Fibroblast of upper back skin (primary cell): ENCODE results near the gene SPACA9.

Experiments
- DNase-seq: peaks from one replicate; pipeline ENCODE4 v3.0.0-alpha.2; 2013

Gene SPACA9

DNA sequence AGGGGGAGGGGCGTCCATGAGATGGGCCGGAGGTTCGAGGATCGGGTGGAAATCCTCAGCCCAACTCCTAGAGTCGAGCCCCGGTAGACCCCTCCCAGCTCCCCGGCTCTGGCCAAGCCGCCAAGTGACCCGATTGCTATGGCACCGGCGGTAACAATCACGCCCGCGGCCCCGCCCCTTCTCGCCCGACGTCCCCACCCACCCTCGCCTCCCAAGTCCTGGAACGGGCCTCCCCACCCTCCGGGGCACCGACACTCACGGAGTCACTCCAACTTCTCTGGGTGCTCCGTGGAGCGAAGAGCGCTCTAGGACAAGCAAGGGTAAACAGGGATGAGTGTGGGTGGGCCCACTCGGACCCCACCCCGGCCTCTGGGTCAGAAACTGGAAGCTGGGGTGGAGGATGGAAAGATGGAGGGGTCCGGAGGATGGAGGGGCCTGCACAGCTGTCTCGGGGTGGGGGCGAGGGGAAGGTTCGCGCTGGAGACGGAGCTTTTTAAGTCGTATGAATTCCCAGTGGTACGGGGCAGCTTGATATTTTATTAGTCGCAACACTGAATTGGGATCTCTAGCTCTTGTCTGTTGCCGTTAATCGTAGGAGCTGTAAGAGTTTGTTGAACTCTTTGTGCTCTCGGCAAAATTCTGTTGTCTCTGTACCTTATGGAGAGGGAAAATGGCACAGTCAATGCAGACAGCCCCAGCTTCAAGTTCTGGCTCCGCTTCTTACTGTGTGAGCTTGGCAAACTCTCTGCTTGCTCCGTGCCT, at the start of gene SPACA9:
TSS of gene SPACA9 (plus strand) at position 204 of the 762 bp plus-strand sequence. CDS start 5,050 bp downstream, outside the sequence.
- peak; percentile 44 for DNase-seq

DNA sequence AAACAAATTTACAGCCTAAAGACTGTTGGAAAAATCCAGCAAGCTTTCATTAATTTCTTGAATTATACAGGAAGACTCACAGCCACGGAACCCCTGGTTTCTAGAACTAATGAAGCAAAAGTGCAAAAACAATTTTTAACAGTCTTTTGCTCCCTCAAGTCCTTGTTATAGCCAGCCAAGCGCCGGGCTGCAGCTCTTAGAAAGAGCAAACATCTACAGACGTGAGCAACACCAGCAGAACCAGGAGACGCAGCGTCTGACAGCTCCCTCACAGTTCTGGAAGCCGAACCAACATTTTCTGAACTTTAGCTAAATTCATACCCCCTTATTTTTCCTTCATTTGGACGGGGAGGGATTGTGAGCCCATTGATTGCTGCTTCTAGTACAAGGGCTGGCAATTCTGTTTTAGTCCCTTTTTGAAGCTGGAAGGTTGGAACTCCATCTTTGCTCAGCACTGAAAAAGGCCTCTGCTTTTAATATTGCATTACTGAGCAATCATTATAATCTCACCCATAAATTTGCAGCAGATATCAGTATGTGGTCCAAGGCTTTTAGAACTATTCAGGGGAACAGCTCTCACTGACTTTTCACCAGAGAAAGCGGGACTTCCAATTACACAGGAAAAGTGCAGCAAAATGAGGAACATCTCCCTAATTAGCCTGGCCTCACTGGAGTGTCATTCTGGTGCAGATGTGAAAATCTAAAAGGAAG, 46.4 kb upstream of the SPACA9 start:
- no peak for DNase-seq

DNA sequence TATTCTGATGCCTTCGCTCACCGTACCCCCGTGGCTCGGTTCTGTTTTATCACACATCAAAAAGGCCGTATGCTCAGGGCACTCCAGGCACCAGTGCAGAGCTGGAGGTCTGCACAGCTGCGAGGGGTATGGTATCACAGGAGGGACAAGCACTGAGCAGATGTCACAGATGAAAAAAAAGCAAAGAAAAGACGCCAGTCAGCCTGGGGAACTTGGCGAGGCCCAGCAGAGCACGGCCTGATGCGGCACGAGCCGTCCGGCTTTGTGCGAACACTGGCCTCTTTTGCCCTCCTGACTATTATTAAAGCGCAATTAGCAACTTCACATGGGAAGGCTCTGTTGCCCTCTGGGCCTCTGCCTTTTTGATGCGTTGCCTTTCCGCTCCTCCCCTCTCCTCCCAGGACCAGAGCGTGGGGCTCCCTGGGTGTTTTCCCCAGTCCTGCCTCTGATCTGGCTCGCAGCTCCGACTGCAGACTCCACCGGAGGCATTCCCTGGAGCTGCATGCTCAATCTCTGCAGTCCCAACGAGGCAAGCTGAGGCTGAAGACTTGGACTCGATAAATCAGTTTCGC, 45.1 kb upstream of the SPACA9 start:
- DNase-seq = no peak

DNA sequence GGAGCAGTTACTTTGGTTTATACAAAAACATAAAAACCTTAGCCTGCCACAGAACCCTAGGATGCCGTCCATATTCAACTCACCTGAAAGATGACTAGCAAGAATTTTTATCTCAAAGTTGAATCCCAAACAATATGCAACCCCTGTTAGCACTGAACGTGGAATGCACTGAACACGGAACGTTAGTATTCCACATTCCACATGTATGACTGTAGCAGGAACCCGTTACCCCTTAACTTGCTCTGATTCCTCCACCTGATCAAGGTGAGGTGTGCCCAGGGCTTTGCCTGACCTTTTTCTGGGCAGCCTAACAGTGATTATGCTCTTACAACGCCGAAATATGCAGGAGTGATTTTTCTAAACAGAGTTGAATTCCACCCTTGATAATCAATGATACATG, 44.4 kb upstream of the SPACA9 start:
- DNase-seq = no peak

DNA sequence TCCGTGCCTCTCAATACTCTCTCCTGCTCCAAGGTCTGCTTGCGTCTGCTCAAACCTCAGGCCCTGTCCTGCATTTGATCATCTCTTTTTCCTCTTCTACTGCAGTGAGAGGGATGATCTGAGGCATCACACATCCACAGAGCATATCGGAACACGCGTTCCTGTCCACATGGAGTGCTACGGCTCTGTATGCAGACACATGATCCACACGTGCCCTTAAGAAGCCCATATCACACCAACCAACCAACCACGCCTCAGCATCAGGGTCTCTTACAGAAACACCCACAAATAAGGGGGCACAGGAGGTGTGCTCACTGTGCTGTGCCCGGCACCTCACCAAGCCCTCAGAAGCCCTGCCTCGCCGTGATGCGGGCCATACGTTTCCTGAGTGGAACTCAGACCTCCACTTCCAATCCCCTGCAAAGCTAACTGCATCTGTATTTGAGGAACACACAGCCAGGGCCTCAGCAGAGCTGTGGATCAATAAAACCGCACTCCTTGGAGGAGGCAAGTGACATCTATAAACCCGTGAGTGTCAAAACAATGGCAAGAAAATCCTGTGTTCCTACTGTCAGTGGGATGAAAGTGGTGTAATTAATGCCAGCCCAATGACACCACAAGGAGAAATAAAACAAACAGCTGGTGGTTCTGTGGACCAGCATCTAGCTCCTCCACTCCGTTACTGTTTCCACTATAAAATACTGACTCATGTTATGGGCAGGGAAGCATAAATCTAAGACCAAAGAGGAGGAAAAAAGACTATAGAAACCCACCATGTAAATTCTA, 41.0 kb upstream of the SPACA9 start:
- no peak for DNase-seq

DNA sequence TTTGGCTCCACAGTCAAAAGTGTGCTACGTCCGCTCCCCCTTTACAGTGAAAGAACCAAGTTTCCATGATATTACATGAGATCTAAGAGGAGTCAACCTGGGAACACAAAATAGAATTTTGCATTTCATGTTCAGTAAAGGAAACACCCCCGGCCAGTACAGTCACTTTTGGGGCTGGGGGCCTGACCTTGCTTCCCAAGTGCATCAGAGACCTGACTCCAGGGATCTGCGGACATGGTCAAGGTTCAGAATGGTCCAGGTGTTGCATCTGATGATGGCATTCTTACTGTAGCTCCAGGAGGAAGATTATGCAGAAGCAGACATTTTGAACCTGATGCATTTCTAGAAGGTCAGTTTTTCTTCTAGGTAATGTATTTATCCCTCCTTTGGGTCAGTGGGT, 40.4 kb upstream of the SPACA9 start:
- no peak for DNase-seq

DNA sequence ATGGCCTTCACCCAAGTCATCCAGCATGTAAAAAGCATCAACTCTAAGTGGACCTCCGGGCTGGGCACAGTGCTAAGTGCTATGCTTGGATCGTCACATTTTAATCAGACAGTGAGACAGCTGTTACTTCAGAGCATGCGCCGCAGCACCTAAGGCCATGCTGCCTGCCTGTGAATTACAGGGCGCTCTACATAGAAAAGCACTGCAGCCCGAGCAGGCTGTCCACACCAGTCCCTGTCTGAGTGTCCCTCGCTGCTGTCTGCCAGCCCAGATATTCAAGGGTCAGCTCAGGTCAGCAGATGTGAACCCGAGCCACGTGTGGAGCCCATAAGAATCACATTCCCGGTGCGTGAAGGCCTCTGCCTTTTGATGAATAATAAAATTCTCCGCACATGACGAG, 37.7 kb upstream of the SPACA9 start:
- DNase-seq = no peak

DNA sequence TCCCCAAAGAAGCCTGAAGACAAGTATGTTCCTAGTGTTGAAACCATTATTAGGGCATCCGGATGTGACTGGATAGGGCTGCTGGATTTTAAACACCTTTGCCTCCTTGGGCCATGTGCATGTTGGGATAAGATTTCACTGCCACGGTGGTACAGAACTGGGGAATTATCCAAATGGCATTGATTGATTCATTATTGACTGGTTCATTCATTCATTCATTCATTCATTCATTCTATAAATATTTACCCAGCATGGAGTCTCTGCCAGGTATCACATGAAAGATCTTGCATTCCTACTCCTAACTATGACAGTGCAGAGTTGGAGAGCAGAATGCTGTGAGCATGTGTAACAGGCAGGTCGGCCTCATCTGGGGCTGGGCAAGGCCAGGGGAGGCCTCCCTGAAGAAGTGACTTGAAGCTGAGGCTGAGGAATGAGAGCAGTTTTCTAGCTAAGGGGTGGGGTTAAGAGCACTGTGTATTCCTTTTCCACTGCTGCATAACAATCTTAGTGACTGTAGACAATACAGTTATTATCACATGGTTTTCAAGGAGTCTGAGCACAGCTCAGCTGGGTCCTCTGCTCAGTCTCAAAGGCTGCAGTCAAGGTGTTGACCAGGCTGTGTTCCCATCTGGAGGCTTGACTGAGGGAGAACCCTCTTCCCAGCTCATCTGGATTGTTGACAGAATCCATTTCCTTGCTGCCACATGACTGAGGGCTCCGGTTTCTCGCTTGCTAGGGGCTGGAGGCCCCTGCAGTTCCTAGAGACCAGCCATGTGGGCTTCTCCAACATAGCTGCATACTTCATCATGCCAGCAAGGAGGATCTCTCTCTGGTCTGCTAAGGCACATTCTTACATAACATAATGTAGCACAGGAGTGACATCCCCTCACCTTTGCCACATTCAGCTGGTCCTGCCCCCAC, 36.3 kb upstream of the SPACA9 start:
- no peak for DNase-seq

DNA sequence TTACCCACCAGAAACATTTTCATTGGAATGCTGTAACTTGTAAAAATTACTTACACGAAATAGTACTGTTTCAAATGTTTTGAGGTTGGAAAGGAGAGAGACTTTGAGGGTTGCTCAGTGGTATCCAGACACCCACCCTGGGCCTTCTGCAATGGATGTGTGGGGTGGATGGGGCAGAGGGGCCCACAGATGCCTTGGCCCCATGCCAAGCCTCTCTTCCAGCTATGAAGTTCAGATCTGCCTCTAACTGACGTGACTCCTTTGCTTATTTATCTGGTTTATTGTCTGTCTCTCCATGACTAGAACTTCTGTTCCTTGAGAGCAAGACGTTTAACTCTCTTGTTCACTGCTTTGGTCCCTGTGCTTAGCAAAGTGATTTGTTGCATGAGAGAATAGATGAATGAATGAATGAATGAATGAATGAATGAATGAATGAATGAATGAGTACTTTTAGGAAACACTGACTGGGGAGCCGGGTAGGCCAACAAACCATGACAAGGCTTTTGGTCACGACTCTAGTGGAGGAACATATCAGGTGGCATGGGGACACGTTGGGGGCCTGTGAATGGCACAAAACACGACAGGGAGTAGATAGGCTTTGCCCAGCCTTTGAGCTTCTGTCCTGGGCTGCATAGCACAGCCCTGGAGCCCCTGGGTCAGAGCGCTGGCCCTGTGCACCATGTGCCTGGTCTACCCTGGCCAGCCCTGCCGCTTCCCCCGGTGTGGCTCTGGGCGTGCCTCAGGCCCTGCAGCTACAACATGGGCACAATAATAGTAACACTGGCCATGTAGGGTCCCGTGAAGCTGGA, 32.4 kb upstream of the SPACA9 start:
- DNase-seq = no peak

DNA sequence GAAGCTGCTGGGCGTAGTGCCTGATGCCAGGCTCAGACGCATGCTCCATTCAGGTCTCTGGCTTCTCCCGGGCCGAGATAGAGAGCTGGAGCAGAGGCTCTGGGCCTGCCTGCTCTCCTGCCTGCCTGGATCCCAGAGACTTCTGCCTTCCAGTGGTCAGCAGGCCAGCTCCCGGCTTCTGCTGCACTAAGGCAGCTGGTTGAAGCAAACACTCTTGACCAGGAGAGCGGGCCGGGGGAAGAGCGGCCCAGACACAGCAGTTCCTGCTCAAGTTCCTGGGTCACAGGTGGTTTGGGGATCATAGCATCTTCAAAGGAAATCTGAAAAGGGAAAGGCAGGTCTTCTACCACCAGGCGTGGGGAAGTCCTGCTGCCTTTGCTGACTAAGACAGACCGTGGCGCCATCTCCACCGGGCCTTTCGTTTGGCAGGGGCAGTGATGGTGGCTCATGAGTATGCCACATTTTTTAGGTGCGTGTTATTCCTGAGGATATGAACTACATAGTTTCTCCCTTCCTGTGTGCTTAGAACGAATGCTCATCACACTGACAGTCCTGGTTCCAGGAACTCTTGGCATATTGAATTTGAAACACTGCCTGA, 31.7 kb upstream of the SPACA9 start:
- no peak for DNase-seq

DNA sequence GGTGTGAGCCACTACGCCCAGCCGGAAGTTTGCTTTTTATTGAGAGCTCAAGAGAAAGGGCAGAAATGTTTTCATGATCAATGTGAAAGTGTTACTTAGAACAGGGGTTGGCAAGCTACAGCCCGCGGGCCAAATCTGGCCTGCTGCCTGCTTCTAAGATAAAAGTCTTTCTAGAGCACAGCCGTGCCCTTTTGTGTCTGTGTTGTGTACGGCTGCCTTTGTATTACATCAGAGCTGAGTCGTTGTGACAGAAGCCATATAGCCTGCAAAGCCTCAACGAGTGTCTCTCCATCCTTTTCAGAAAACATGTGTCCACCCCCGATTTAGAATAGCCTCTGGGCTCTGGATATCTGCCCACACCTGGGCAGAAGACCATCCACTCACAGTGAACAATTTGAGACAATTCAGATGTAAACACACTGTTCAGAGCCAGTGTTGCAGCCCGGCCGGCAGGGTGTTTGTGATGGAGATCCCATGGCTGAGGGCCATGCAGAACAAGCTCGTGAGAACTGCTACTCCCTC, 29.5 kb upstream of the SPACA9 start:
- no peak for DNase-seq

DNA sequence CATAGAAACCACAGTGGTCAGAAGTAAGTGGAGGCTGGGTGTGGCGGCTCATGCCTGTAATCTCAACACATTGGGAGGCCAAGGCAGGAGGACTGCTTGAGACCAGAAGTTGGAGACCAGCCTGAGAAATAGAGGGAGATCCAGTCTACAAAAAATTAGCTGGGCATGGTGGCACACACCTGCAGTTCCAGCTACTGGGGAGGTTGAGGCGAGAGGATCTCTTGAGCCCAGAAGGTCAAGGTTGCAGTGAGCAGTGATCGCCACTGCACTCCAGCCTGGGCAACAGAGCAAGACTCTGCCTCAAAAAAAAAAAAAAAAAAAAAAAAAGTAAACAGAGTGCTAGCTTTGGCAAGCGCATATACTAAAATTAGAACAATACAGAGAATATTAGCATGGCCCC, 25.2 kb upstream of the SPACA9 start:
- no peak for DNase-seq

DNA sequence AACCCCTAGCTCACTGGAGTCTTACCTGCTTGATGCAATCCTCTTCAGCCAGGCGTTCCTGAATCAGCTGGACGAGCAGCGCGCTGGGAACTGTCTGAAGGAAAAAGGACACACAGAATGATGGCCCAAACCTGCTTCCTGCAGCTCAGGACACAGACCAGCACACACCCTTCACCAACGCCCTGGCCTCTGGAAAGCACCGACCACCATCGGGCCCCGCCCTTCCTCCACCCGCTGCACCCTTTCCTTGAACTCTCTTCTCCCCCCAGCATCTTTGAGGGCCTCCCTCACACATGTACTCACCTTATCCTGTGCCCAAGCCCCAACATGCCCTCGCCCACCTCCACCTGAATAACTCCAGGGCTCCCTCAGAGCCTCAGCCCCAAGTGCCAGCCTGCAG, 23.9 kb upstream of the SPACA9 start:
- no peak for DNase-seq

DNA sequence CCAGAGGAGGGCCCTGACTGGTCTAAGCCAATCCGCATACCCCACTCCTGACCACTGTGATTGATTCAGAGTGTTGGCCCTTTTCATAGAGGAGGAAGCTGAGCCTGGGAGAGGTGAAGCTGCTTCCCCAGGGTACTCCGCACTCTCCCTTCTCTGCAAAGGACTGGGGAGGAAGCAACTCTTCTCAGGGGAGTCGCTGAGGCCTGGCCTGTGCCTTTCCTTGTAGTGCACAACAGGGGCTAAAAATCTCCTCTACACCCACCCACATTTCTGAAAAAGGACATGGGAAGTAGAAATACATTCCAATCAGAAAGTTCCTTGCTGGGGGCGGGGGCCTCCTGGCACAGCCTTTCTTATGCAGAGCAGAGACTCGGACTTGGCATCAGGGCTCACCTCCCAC, 22.8 kb upstream of the SPACA9 start:
- DNase-seq = no peak

DNA sequence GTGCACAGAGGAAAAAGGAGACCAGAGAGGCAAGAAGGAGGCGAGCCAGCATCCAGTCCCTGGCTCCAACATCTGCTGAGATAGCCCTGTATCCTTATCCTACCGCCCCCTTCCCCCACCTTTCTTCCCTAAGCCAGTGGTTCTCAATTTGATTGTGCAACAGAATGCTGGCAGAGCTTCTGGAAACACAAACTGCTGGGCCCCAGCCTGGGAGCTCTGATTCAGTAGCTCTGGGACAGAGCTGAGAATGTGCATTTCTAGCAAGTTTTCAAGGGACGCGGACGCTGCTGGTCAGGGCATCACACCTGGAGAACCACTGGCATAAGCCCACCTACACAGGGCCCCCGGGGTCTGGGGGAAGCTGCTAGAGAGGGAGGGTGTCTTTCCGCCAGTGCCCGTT, 21.7 kb upstream of the SPACA9 start:
- DNase-seq = peak; percentile 87

DNA sequence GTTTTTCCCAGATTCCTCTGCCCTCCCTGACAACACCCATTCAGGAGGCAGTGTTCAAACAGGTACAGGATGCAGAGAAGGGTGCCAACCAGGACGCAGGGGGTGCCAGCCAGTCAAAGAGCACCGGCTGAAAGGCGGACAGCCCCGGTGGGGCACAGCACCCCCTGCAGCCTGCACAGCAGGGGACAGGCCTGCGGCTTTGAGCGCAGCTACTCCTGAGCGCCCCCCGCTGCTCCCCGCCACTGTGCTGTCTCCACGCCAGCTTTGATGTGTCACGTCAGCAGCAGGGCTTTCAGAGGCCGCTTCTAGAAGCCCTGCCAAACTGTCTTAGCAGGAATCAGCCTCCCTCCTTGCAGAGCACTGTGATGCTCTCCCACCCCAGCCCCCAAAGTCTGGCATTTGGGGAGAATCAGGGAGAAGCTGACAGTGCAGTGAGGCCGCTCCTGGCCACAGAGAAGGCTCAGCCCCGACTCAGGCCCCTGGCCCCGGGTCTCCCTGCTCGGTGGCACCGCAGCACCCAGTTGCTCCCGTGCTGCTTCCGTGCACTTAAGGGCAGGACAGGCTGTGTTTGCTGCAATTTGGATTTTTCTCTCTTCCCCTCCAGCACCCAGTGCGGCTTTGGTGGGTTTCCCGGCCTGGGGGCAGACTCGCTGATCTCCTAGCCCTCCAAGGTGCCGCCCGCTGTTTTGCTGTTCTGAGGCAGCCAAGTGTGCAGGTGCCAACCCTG, 20.9 kb upstream of the SPACA9 start:
- DNase-seq = peak; percentile 79

DNA sequence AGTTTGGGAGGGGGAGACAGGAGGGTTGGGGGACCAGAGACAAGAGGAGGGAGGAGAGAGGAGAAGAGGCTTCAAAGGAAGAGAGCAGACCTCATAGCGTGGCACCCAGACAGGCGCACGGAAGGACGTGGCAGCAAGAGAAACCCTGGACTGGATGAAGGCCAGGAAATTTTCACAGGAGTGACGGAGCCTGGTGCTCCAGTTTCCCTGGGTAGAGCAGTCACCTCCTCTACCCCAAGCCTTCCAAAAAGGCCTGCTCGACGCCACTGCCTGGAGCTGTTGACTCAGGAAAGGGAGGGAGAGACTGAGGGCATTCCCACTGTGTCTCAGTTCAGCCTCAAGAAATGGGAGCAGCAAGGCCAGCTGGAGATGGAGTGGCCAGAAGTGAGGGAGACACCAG, 19.9 kb upstream of the SPACA9 start:
- DNase-seq = no peak

DNA sequence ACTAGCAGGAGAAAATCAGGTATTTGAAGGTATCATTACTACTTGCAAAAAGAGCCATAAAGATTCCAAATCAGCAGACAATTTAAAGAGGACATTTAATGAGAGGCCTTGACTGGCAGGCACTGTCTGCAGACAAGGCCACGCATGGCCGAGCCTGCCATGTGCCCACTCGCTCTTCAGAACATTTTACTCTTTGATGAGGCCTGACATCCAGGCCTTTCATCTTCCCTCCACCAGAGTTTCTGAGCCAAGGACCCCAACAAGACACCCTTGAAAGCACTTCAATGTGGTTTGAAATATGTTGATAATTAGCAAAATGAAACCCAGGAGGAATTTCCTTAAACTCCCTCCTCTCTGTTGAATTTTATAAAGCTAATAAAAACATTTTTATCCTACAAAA, 17.0 kb upstream of the SPACA9 start:
- no peak for DNase-seq

DNA sequence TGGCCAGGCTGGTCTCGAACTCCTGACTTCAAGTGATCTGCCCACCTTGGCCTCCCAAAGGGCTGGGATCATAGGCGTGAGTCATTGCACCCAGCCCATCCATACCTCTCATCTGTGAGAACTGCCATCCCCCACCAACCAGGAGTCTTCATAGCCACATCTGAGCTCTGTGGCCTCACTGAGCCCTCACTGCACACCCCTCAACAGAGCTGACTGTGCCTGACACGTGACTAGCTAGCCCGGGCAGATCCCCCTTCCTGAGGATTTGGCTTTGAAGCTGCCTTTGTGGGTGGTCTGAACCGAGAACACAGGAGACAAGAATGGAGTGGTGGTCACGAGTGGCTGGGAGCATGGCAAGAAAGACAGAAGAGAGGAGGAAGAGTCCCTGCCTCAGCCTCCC, 16.2 kb upstream of the SPACA9 start:
- peak; percentile 15 for DNase-seq

DNA sequence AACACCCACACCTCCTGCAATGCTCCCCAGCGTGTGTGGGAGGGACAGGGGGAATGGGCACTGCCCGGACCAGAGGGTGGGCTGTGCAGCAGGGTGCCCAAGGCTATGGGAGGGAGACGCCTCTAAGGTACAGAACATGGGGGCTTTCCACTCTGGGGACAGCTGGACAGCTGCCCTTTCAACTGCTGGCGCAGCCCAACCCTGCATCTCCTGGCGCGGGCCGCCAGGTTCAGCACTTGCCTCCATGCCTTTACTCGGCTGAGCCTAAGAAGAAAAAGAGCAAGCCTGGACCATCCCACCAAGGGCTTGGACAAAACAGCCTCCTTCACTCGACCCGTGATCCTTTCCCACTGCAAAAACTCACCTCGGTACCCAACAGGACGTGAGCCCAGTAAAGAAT, 15.6 kb upstream of the SPACA9 start:
- DNase-seq = no peak
